Measurements from ENCODE around the gene FAM98B. TPM values are rescaled to one million over a fixed set of nuclear protein-coding genes. Genes with fewer than 3 reads are reported as not detected.

FAM98B gene
- total RNA-seq, 1 experiment from 2014 or later: 50.0 TPM

DNA sequence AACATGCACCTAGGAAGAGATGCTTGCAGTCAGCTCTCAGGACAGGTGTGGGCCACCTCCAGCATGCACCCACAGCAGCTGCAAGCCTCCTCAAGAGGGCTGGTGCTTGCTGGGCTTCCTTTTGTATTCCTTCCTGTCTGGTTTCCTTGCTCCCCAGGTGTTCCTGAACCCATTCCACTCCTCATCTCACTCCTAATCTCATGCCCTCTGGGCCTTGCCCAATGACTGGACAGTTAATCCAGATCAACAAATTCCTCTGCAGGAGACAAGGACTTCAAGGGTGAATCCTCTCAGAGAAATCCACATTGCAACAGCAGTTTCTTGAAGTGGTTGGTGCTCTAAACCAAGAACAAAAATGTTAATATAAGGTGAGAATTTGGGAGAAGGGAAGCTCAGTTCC is 80.0 kb downstream of the FAM98B start:
- no peaks in the 10 kb centered on the region for H4K20me1 ChIP-seq (ENCODE audit: control insufficient read depth, insufficient read depth, insufficient read length)
- no peaks in the 10 kb centered on the region for H3K4me1 ChIP-seq (ENCODE audit: insufficient read depth, low read length)
- no peak overlapping the region for H3K18ac ChIP-seq (ENCODE audit: insufficient read length, low read depth, low read length)
- no peak for DNase-seq
- TF ChIP-seq CTCF (conservative IDR thresholded peaks at IDR 0.05): no peak
- H3K56ac ChIP-seq (ENCODE audit: insufficient read length, low read depth, low read length): no peak overlapping the region
- no peak overlapping the region for H4K5ac ChIP-seq (ENCODE audit: insufficient read length, low read depth, low read length)
- no peak overlapping the region for H3K4ac ChIP-seq (ENCODE audit: low read depth, low read length)
- H3K79me2 ChIP-seq (ENCODE audit: insufficient read depth, low read length): no peaks in the 10 kb centered on the region
- no peak overlapping the region for H2BK12ac ChIP-seq (ENCODE audit: insufficient read length, low read depth, low read length)
- no peak overlapping the region for H4K91ac ChIP-seq (ENCODE audit: insufficient read length, low read depth, low read length)
- H3K14ac ChIP-seq (ENCODE audit: insufficient read depth, low read length): no peak overlapping the region
- Mint-ChIP-seq H3K27ac (peak overlapping the region in 1 of 3 experiments; percentile 88; a peak in 1 of 7 replicates), H3K27me3 (ENCODE audit: low read depth) (no peaks in the 10 kb centered on the region; the same call in 1 of the 2 replicates), H3K36me3 (ENCODE audit: insufficient read depth in 1 of 3, low read depth in 3 of 3) (no peaks in the 10 kb centered on the region), H3K4me1 (peaks cover 0 to 7% of the 10 kb centered on the region in 2 experiments; a peak in 2 of 4 replicates), H3K4me3 (no peak overlapping the region), H3K9me3 (no peaks in the 10 kb centered on the region)
- H3K9ac ChIP-seq (ENCODE audit: extremely low read depth, insufficient read length, low read length): no peak overlapping the region
- H3T11ph ChIP-seq (ENCODE audit: low read length): no peak overlapping the region
- H3K4me2 ChIP-seq (ENCODE audit: insufficient read depth, insufficient read length, low read length): no peak overlapping the region
- no peak overlapping the region for H2BK15ac ChIP-seq (ENCODE audit: low read depth, low read length)
- H3K9me3 ChIP-seq (ENCODE audit: control insufficient read depth, low read depth, low read length): no peaks in the 10 kb centered on the region
- no peaks in the 10 kb centered on the region for H3K79me1 ChIP-seq (ENCODE audit: insufficient read depth, low read depth, low read length, poor library complexity, severe bottlenecking)
- no peak overlapping the region for H2AK5ac ChIP-seq (ENCODE audit: insufficient read length, low read length)
- H2AFZ ChIP-seq (ENCODE audit: low read length): no peak overlapping the region
- H3K27me3 ChIP-seq (ENCODE audit: insufficient read depth, low read length): no peaks in the 10 kb centered on the region
- H2BK20ac ChIP-seq (ENCODE audit: low read depth, low read length, poor library complexity, severe bottlenecking): no peak overlapping the region
- no peaks in the 10 kb centered on the region for H3K23me2 ChIP-seq (ENCODE audit: insufficient read length, low read depth, low read length, poor library complexity, severe bottlenecking)
- no peak overlapping the region for H2BK120ac ChIP-seq (ENCODE audit: low read depth, low read length, poor library complexity, severe bottlenecking)
- H4K8ac ChIP-seq (replicated peaks; ENCODE audit: insufficient read length, low read depth, low read length): no peak overlapping the region
- H3K23ac ChIP-seq (ENCODE audit: insufficient read length, low read depth, low read length): no peak overlapping the region
- no peak overlapping the region for H2BK5ac ChIP-seq (ENCODE audit: insufficient read length, low read length)
- no peak overlapping the region for H3K27ac ChIP-seq (ENCODE audit: insufficient read length, low read depth, low read length)

Measured in H9 (cell line).